ENCODE data around the gene VAMP2. TPM values are rescaled to one million over a fixed set of nuclear protein-coding genes. Genes with fewer than 3 reads are reported as not detected.

The VAMP2 gene
- total RNA-seq, 1 experiment from 2014 or later, result 7.3 TPM

DNA sequence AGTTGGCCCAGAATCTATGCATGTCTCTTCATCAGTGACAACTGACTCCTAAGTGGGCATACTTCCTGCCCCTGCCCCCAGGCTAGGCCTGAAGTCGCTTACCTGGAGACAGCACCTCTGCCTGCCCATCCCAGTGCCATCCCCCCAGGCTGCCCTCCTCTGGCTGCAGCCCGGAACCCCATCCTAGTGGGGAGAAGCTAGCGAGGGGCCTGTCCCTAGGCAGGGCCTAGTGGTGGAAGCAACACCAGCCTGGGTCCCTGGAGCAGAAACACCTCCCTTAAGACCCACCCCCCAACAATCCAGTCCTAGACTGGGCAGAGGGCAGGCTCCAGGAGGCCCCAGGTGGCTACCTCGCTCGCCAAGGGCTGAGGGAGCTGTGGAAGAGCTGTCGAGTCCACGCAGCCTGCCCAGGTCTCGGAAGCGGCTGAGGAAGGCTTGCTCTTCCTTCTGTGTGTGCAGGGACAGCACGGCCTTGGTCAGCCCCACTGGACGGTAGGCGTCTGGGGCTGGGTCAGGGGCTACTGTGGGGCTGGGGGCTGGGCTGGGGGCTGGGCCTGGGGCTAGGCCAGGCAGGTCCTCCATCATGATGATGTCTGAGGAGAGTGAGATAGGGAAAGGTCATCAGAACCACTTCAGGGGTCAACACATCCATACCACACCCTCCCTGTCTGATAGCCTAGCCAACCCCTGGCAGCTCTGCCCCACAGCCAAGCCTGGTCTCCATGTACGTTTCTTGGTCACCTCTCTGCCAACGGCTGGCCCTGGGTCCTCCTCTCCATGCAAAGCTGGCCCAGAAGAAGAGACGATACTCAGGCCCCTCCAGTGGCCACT, 18.1 kb downstream of the VAMP2 start:
- peak; percentile 34 for DNase-seq
- H3K36me3 ChIP-seq (replicated peaks; ENCODE audit: control insufficient read depth, insufficient read depth, low read length), result peaks cover 31% of the 10 kb centered on the region

DNA sequence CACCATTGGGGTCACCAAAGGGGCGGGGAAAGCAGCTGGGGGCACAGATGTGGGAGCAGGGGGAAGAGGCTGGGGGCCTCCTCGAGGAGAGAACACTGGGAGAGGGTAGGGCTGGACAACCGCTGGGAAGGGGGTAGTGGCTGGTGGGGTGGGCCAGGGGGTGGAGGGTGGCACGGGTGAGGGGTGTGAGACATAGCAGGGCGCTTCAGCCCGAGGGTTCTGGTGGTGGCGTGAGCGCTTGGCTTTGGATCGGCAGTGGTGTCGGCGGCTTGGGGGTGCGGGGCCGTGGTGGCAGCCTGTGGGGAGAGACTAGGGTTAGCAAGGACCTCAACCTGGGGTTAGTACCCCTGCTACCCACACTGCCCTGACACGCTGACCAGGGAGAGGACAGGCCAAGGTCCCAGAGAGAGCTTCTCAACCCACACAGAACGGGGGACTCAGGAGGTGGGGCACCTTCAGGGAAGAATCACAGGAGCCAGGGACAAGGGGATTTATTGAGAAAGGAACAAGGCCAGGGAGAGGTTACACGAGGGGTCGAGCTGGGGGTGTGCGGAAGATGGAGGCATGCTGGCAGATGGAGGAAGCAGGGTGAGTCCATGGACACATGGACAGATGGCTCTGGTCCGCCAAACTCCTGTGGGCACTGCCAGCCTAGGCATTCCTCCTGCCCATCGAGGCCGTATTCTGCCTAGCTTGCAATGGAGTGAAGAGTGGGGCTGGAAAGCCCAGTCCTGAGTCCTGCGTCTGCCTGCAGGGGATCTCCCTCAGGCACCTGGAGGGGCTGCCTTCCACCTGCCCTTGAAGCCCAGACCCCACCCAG, 19.0 kb downstream of the VAMP2 start:
- no peak for DNase-seq
- no peaks in the 10 kb centered on the region for H3K27me3 ChIP-seq (ENCODE audit: control insufficient read depth, insufficient read depth, low read length)
- no peak overlapping the region for H3K4me3 ChIP-seq (ENCODE audit: insufficient read depth, low read depth, low read length)
- H3K36me3 ChIP-seq (replicated peaks; ENCODE audit: control insufficient read depth, insufficient read depth, low read length), result peaks cover 26% of the 10 kb centered on the region

More for the DNA sequence above, 18.1 kb downstream of the VAMP2 start:
- Histone ChIP-seq H3K4me3 (ENCODE audit: insufficient read depth, low read depth, low read length) (no peak overlapping the region), H3K27me3 (ENCODE audit: control insufficient read depth, insufficient read depth, low read length) (no peaks in the 10 kb centered on the region)

DNA sequence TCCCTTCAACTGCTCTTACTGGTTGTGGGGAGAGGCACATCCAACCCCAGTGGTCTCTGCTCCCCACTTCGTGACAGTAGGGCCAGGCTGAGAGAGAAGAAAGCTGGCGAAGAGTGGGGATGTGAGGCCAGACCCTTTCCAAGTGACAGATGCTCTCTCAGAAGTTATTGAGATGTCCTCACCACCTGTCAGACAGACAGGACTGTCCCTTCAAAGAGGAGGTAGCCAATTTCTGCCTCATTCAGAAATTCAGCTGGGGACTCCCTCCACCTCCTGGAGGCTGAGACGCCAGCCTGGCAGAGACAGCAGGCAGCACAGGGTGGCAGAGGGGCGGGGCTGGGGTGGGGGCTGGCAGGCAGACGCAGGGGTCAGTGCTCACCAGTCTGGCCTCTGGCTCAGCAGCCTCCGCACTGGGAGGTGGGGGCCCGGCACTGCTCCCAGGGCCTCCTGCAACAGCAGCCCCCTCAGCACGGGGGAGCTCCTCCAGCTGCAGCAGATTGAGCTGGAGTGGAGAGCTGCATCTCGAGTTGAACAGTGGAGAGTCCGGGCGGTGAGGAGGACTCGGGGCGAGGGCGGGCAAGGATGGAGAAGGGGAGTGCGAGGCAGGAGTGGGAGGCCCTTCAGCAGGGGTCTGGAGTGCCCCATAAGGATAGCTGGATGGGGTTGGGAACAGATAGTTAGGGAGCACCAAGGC, 19.7 kb downstream of the VAMP2 start:
- Histone ChIP-seq H3K4me3 (ENCODE audit: insufficient read depth, low read depth, low read length) (no peak overlapping the region), H3K27me3 (ENCODE audit: control insufficient read depth, insufficient read depth, low read length) (no peaks in the 10 kb centered on the region), H3K36me3 (replicated peaks; ENCODE audit: control insufficient read depth, insufficient read depth, low read length) (peaks cover 23% of the 10 kb centered on the region)
- DNase-seq, result no peak

DNA sequence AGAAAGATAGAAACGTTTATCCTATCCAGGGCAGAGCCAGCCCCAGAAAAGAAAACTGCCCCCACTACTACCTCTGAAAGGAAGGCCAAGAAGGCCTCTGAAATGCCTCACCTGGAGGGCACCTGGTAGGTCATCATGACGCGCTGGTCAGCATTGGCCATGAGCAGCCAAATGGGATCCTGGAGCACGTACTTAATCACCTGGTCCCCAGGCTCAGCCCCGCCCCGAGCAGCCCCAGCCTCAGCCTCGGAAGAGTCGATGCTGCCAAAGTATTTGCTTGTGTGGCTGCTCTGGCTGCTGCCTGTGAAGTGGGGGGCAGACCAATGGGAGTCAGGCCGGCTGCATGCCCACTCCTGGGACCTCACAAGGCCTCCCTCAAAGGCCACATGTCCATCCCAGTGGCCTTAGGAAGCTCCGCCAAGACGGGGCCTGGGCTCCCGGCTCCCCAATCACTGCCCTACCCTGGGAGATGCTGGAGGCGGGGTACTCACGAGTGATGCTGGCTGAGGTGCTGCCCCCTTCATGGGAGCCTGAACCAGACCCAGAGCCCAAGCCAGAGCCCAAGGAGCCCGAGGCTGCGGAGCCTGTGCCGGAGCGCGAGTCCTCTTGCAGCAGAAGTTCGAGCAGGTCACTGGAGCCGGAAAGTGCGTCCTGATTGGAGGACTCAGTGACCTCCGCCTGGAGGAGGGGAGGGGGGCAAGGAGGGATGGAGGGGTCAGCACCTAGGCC, 20.4 kb downstream of the VAMP2 start:
- DNase-seq, result no peak
- peaks cover 3% of the 10 kb centered on the region for H3K27me3 ChIP-seq (ENCODE audit: control insufficient read depth, insufficient read depth, low read length)
- H3K4me3 ChIP-seq (ENCODE audit: insufficient read depth, low read depth, low read length), result no peak overlapping the region
- peaks cover 22% of the 10 kb centered on the region for H3K36me3 ChIP-seq (replicated peaks; ENCODE audit: control insufficient read depth, insufficient read depth, low read length)

DNA sequence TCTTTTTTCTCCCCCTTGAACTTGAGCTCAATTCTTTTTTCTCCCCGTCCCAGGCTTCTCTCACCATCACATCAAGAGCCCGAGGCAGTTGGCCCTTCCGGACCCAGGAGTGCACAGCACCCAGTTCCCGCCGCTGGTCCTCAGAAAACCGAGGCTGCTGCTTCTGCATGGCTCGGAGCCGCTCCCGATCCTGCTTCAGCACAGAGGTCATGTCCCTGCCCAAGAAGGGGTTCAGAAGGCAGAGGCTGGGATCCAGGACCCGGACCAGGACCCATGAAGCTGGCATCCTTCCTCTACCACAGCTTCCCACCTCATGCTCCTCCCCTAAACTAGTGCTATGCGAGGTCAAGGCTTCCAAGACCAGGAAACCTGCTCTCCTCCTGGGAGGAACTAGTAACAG, 21.0 kb downstream of the VAMP2 start:
- DNase-seq, result no peak
- Histone ChIP-seq H3K27me3 (ENCODE audit: control insufficient read depth, insufficient read depth, low read length) (peaks cover 5% of the 10 kb centered on the region), H3K4me3 (ENCODE audit: insufficient read depth, low read depth, low read length) (no peak overlapping the region), H3K36me3 (replicated peaks; ENCODE audit: control insufficient read depth, insufficient read depth, low read length) (peaks cover 20% of the 10 kb centered on the region)

DNA sequence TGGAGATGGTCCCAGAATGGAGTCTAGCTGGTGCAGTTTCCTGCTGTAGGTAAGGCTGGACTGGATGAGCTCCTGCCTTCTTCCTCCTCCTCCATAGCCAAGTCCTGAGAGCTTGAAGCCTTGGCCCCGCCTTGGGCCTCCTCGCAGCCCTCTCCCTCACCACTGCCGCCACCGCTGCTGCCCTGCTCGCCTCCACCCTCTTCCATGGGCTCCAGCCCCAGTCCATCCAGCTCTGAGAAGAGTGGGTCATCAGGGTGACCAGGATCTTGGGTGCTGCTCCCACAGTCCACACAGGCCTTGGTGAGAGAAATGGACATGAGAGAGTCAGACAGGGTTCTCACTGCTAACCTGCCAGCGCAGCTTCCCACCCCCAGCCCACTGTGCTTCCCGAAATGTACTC, 21.7 kb downstream of the VAMP2 start:
- DNase-seq, result no peak
- Histone ChIP-seq H3K4me3 (ENCODE audit: insufficient read depth, low read depth, low read length) (no peak overlapping the region), H3K27me3 (ENCODE audit: control insufficient read depth, insufficient read depth, low read length) (peaks cover 5% of the 10 kb centered on the region), H3K36me3 (replicated peaks; ENCODE audit: control insufficient read depth, insufficient read depth, low read length) (peaks cover 15% of the 10 kb centered on the region)

DNA sequence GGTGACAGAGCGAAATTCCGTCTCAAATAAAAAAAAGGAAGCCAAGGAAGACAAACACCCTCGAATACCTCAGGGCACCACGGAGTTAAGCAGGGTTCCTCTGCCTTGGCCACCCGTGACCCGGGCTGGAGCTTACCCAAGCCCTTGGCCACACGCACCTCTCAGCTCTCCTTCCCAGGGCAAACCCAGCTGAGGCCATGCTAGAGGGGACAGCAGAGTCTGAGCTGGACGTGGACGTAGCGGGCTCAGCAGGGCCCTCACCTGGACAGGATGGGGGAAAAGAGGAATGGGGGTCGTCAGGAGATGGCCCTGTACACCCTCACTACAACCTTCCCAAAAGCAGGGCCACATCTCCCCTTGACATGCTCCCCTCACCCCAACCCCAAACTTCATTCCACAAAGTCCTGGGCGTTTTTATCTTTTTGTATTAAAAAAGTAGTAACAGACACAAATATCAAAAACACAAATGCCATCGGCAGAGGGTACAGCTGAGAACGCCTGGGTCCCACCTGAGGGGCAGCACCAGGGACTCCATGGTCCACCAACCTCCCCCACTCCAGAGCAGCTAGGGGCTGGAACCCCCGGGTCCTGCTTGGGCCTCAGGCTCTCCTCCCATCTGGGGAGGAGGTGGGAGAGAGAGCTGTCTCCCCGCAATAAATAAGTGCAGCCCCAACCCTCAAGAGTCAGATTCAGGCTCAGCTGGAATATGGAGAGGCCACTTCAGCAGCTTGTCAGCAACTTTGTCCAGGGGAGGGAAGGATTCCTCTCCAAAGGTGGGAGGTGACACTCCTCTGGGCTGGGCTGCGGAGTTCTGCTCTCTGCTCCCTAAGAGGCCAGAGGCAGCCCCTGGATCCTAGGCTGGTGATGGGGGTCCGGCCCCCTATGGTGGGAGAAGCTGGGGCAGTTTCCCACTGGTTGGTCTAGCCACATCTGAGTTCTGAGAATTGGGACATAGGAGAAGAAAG, 22.4 kb downstream of the VAMP2 start:
- no peak for DNase-seq

DNA sequence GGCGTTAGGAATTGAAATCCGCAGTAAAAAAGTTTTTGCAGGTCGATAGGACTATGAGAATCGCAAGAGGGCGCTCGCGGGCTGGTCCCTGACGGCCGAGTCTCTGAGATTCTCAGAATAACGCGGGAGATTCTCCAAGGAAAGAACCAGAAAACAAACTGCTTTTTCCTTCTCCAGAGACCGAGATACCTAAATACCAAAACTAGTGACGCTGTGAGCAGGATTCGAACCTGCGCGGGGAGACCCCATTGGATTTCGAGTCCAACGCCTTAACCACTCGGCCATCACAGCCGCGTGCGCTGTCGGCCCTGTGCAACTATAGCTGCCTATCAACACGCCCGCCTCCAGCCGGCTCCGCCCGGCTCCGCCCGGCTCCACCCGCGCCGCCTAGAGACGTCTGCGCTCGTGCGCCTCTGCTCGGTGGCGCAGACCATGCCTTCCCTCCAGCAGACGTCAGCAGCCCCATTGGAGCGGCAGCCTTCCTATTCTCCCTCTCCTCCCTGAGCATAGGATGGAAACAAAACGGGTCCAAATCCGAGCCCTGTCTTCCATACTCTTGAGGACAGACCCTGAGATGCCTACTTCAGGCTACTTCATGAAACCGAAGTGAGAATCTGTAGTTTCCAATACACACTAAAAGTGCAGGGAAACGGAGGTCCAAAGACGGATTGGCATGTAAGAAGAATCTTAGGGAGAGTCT, 23.9 kb downstream of the VAMP2 start:
- DNase-seq, result peak; percentile 96
- H3K27me3 ChIP-seq (ENCODE audit: control insufficient read depth, insufficient read depth, low read length), result peaks cover 5% of the 10 kb centered on the region
- H3K4me3 ChIP-seq (ENCODE audit: insufficient read depth, low read depth, low read length), result peak overlapping the region; percentile 57
- peaks cover 10% of the 10 kb centered on the region for H3K36me3 ChIP-seq (replicated peaks; ENCODE audit: control insufficient read depth, insufficient read depth, low read length)

More for the DNA sequence above, 22.4 kb downstream of the VAMP2 start:
- Histone ChIP-seq H3K4me3 (ENCODE audit: insufficient read depth, low read depth, low read length) (no peak overlapping the region), H3K36me3 (replicated peaks; ENCODE audit: control insufficient read depth, insufficient read depth, low read length) (peaks cover 12% of the 10 kb centered on the region), H3K27me3 (ENCODE audit: control insufficient read depth, insufficient read depth, low read length) (peaks cover 5% of the 10 kb centered on the region)

DNA sequence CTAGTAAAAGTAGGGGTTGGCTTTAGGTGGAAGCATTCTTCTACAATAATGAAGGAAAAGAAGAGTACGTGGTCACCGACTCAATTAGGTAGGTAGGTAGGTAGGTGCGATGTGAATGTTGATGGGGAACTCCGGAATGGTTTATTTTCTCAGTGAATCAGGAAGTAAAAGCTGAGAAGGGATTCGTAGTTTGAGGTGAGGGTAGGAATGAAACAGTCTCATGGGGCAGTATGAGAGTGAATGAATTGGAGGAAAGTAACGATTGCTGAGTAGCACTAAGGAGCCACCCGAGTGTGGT, 24.4 kb downstream of the VAMP2 start:
- DNase-seq, result no peak
- Histone ChIP-seq H3K4me3 (ENCODE audit: insufficient read depth, low read depth, low read length) (peak overlapping the region; percentile 57), H3K36me3 (replicated peaks; ENCODE audit: control insufficient read depth, insufficient read depth, low read length) (peaks cover 9% of the 10 kb centered on the region)

DNA sequence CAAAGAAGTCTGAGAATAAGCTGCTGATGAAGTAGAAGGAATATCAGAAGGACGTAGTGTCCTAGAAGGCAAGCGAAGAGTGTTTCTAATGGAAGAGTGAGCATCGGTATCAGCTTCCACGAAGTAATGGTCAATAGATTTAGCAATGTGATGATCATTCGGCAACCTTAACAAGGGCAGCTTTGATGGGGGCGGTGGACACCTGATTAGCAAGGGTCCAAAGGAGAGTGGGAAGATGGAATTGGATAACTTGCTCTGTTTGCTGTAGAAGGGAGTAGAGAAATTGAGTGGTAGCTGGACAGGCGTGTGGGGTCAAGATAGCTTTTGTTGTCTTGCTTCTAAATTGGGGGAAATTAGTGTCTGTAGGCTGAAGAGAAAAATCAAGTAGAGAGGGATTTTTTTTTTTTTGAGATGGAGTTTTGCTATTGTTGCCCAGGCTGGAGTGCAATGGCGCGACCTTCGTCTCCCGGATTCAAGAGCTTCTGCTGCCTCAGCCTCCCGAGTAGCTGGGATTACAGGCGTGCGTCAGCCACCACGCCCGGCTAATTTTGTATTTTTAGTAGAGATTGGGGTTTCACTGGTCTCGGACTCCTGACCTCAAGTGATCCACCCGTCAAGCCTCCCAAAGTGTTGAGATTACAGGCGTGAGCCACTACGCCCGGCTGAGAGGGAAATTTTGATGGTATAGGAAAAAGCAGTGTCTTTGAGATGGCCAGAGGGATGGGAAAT, 24.9 kb downstream of the VAMP2 start:
- peak; percentile 45 for DNase-seq

More for the DNA sequence above, 24.4 kb downstream of the VAMP2 start:
- H3K27me3 ChIP-seq (ENCODE audit: control insufficient read depth, insufficient read depth, low read length), result peaks cover 5% of the 10 kb centered on the region

DNA sequence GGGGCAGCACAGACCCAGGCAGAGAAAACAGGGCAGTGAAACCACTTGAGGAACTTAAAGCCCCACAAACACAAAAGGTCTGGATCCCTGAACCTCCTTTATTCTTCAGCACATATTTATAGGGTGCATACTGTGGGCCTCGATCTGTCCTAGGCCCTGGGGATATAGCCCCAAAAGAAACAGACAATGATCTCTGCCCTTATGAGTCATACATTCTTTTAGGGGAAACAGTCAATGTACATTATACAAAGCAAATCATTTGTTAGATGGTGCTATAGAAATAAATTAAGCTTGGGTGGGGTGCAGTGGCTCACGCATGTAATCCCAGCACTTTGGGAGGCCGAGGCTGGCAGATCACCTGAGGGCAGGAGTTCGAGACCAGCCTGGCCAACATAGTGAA, 28.8 kb downstream of the VAMP2 start:
- Histone ChIP-seq H3K27me3 (ENCODE audit: control insufficient read depth, insufficient read depth, low read length) (peaks cover 5% of the 10 kb centered on the region), H3K36me3 (replicated peaks; ENCODE audit: control insufficient read depth, insufficient read depth, low read length) (no peaks in the 10 kb centered on the region), H3K4me3 (ENCODE audit: insufficient read depth, low read depth, low read length) (no peak overlapping the region)
- DNase-seq, result no peak

More for the DNA sequence above, 24.9 kb downstream of the VAMP2 start:
- peak overlapping the region; percentile 57 for H3K4me3 ChIP-seq (ENCODE audit: insufficient read depth, low read depth, low read length)
- peaks cover 5% of the 10 kb centered on the region for H3K27me3 ChIP-seq (ENCODE audit: control insufficient read depth, insufficient read depth, low read length)
- H3K36me3 ChIP-seq (replicated peaks; ENCODE audit: control insufficient read depth, insufficient read depth, low read length), result peaks cover 8% of the 10 kb centered on the region

DNA sequence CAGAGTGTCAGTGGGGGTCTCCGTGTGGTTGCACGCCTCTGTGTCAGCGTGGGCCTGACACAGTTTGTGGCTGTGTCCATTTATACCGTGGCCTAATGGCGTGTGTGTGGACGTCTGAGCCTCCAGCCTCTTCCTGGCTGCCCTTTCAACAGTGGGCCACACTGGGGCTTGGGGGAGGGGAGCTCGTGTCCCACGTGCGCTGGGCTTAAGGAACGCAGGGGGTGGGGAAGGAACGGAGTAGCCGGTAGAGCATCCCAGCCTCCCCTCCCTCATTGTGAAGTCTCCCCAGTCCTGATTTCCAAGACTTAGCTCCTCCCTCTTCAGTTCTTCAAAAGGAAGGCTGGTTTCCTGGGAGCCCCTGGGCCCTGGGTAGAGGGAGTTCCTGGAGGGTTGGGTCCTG, 29.3 kb downstream of the VAMP2 start:
- H3K4me3 ChIP-seq (ENCODE audit: insufficient read depth, low read depth, low read length), result no peak overlapping the region
- peaks cover 8% of the 10 kb centered on the region for H3K27me3 ChIP-seq (ENCODE audit: control insufficient read depth, insufficient read depth, low read length)
- peak; percentile 84 for DNase-seq
- no peaks in the 10 kb centered on the region for H3K36me3 ChIP-seq (replicated peaks; ENCODE audit: control insufficient read depth, insufficient read depth, low read length)

All from H7 (cell line).